T-helper 17 cell (primary cell): ENCODE results near the gene ST3GAL3. TPM values are rescaled to one million over a fixed set of nuclear protein-coding genes. Genes with fewer than 3 reads are reported as not detected.

ENCODE experiments used
- ATAC-seq: fragments of 150-1000 bp; cut with Tn5 transposase; 2 replicates; pipeline ENCODE4 v1.10.0; 2021; ENCODE audit warnings: mild to moderate bottlenecking, moderate library complexity
- DNase-seq, 3 donors: peaks; one replicate each; pipeline versions ENCODE4 v3.0.0 to v3.0.0-alpha.2; 2020 to 2021
- H3K9me3 ChIP-seq: one replicate; pipeline ENCODE4 v1.7.0; 2013; ENCODE audit warnings: low read length, mild to moderate bottlenecking; ENCODE audit not compliant: control insufficient read depth, poor library complexity, severe bottlenecking
- H3K27ac Mint-ChIP-seq: one replicate; pipeline ENCODE4 v1.8.0; 2022; ENCODE audit warnings: mild to moderate bottlenecking, moderate library complexity, mixed read lengths
- H3K27me3 Mint-ChIP-seq: one replicate; pipeline ENCODE4 v1.8.0; 2022; ENCODE audit warnings: mixed read lengths
- H3K36me3 Mint-ChIP-seq: one replicate; pipeline ENCODE4 v1.8.0; 2022; ENCODE audit warnings: low read depth, mixed read lengths
- H3K4me1 Mint-ChIP-seq: one replicate; pipeline ENCODE4 v1.8.0; 2022; ENCODE audit warnings: mild to moderate bottlenecking, mixed read lengths
- H3K4me3 Mint-ChIP-seq: one replicate; pipeline ENCODE4 v1.8.0; 2022; ENCODE audit warnings: mild to moderate bottlenecking, moderate library complexity, mixed read lengths
- total RNA-seq, 4 donors: library from RNA in 2 of 4; stranded (reverse) in 2 of 4; gene quantifications; one replicate each; pipeline ENCODE4 v1.2.3 and lab custom pipeline; 2022 to 2026

The ST3GAL3 gene
- total RNA-seq, 2 donors from 2014 or later = 19.8 to 24.9 TPM

DNA sequence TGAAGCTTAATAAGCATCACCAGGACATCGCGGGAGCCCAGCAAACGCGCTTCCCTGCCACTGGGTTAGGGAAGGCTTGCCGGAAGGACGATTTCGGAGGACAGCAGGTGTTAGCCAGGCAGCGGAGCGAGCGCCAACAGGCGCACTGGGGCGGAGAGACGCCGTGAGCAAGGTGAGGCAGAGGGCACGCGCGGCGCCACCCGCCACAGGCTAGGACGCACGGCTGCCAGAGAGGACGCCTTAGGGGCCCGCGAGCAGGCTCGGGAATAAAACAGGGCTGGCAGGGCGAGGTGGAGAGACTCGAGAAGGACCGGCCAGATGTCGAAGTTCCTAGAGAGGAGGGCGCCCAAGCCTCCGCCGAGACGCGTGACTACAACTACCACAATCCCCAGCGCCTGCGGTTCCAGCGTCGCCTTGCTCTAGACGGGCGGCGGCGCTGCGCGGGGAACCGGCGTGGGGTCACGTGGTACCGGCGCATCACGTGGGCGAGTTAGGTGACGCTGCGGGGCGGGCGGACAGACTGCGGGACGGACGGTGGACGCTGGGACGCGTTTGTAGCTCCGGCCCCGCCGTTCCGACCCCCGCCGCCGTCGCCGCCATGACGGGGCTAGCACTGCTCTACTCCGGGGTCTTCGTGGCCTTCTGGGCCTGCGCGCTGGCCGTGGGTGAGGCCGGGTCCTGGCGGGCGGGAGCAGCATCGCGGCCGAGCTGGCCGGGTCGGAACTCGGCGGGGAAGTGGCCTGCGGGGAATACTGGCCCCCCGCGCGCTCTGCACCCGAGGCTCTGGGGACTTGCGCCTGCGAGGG lies 267.3 kb downstream of the ST3GAL3 start, which contains the start of gene ATP6V0B:
TSS of gene ATP6V0B (plus strand) at position 518 of the 806 bp plus-strand sequence. CDS start at position 599, 81 bp downstream.
- Mint-ChIP-seq H3K27ac (peak within 1 kb of the TSS; percentile 95), H3K4me1 (peaks cover 55% of the 10 kb centered on the region), H3K36me3 (peaks cover 18% of the 10 kb centered on the region), H3K27me3 (no peaks in the 10 kb centered on the region), H3K4me3 (peak within 1 kb of the TSS; percentile 95)
- DNase-seq = peak; percentile 87 to 93 (median 89)
- no peaks in the 10 kb centered on the region for H3K9me3 ChIP-seq
- peak; percentile 81 for ATAC-seq

- H3K36me3 Mint-ChIP-seq = peaks cover 18% of the 10 kb centered on the region
- H3K9me3 ChIP-seq = no peaks in the 10 kb centered on the region
- H3K27ac Mint-ChIP-seq = peak overlapping the region; percentile 95
- peak in 1 of 3 donors; percentile 31 for DNase-seq
- H3K4me1 Mint-ChIP-seq = peaks cover 52% of the 10 kb centered on the region
- no peaks in the 10 kb centered on the region for H3K27me3 Mint-ChIP-seq
- H3K4me3 Mint-ChIP-seq = peak overlapping the region; percentile 95
- peak; percentile 23 for ATAC-seq
These were observed 268.1 kb downstream of the ST3GAL3 start for GRCh38 chr1:43975249-43975961.

GRCh38 chr1:43976045-43976444 lies 268.7 kb downstream of the ST3GAL3 start:
- DNase-seq (no peak), ATAC-seq (no peak)
- H3K4me1 Mint-ChIP-seq = peaks cover 52% of the 10 kb centered on the region
- peak overlapping the region; percentile 95 for H3K4me3 Mint-ChIP-seq
- peaks cover 18% of the 10 kb centered on the region for H3K36me3 Mint-ChIP-seq
- H3K27ac Mint-ChIP-seq = peak overlapping the region; percentile 95
- no peaks in the 10 kb centered on the region for H3K27me3 Mint-ChIP-seq
- no peaks in the 10 kb centered on the region for H3K9me3 ChIP-seq

DNA sequence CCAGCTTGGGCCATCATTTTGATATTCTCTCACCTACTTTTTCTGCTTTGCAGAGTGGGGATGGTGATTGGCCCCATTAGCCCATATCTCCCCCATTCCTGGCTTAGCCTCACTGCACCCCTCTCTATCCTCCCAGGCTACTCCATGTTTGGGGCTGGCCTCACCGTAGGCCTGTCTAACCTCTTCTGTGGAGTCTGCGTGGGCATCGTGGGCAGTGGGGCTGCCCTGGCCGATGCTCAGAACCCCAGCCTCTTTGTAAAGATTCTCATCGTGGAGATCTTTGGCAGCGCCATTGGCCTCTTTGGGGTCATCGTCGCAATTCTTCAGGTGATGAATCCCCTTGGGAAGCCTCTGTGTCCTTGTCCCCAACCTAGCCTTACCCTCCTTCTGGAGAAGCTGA lies 269.6 kb downstream of the ST3GAL3 start:
- peak overlapping the region; percentile 95 for H3K27ac Mint-ChIP-seq
- no peaks in the 10 kb centered on the region for H3K27me3 Mint-ChIP-seq
- ATAC-seq (no peak), DNase-seq (no peak)
- peak overlapping the region; percentile 95 for H3K4me3 Mint-ChIP-seq
- H3K4me1 Mint-ChIP-seq = peaks cover 50% of the 10 kb centered on the region
- peaks cover 18% of the 10 kb centered on the region for H3K36me3 Mint-ChIP-seq
- no peaks in the 10 kb centered on the region for H3K9me3 ChIP-seq

DNA sequence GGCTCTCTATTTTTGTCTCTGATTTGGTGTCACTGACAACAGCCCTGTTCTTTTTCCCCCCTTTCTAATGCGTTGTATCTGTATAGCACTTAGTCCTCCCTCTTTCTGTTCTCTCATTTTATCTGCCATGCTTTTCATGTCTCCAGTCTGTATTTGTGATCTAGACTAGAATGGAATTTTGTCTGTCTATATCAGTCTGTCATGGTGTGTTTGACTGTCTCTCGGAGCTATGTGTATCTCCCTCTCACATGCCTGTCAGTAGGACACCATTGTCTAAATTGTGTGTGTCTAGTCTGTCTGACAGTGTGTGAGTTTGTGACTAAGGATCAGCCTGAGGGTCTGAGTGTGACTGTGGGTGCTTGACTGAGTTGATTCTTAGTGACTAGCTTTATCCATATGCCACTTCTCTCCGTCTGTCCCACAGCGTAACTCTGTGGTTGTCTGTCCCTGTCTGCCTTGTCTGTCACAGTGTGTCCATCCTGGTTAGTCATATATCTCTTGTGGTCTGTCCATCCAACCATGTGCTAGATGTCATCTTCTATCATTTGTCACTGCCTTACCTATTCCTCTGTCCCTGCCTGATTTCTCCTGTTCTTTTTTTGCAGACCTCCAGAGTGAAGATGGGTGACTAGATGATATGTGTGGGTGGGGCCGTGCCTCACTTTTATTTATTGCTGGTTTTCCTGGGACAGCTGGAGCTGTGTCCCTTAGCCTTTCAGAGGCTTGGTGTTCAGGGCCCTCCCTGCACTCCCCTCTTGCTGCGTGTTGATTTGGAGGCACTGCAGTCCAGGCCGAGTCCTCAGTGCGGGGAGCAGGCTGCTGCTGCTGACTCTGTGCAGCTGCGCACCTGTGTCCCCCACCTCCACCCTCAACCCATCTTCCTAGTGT lies 270.3 kb downstream of the ST3GAL3 start:
- peak overlapping the region; percentile 95 for H3K27ac Mint-ChIP-seq
- ATAC-seq = no peak

DNA sequence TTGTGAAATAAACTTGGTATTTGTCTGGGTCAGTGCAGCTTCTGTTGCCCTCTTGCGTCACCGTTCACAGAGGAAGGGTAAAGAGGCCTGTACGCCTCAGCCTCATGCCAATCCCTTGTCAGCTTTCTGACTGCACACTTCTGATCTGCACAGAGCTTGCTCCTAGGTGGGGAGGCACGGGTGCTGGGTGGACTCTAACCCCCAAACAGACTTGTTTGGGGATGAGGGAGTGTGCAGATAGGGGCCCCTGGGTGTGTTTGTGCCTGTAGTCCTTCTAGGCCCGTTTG lies 270.9 kb downstream of the ST3GAL3 start:
- H3K9me3 ChIP-seq = no peaks in the 10 kb centered on the region
- DNase-seq = no peak
- Mint-ChIP-seq H3K27me3 (no peaks in the 10 kb centered on the region), H3K36me3 (peaks cover 21% of the 10 kb centered on the region), H3K4me3 (peak overlapping the region; percentile 95), H3K27ac (peak overlapping the region; percentile 95), H3K4me1 (peaks cover 60% of the 10 kb centered on the region)
- no peak for ATAC-seq

More for the DNA sequence above, 270.3 kb downstream of the ST3GAL3 start:
- peaks cover 20% of the 10 kb centered on the region for H3K36me3 Mint-ChIP-seq
- no peaks in the 10 kb centered on the region for H3K9me3 ChIP-seq
- no peak for DNase-seq
- peaks cover 54% of the 10 kb centered on the region for H3K4me1 Mint-ChIP-seq
- peak overlapping the region; percentile 95 for H3K4me3 Mint-ChIP-seq
- H3K27me3 Mint-ChIP-seq = no peaks in the 10 kb centered on the region

DNA sequence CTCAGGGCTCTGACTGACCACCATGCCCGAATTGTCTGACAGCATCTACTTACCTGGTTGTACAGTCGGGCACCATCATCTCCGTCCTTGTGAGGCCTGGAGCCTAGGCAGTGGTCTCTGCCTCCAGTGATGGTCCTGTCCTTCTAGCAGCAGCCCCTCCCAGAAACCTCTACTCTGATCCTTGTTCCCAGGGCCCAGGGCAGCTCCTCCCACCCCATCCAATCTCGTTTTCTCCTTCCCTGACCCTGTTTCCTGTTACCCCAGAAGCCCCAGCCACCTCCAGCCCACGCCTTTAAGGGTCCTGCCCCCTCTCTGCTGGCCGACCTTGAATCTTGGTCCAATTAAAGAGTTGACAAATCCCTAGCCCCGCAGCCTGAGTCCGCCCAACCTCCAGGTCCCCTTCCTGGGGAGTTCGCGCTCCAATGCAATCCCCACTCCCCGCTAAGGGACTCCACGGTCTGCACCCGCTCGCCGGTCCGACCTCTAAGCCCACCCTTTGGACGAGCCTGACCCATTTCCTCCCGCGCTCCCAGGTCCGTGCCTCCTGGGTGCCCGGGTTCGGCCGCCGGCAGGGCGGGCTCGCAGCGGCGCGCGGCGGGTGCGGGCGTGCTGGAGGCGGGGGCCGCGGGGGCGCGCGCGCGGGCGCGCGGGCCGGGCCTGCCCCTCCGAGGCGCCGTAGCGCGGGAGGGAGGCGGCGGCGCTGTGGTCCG lies 271.4 kb downstream of the ST3GAL3 start, which contains the start of gene B4GALT2:
TSS of gene B4GALT2 (plus strand) at position 660 of the 710 bp plus-strand sequence. CDS start 1,951 bp downstream, outside the sequence.
- no peak for ATAC-seq

GRCh38 chr1:43979261-43979527 lies 271.9 kb downstream of the ST3GAL3 start:
- no peak for ATAC-seq
- no peak overlapping the region for H3K27ac Mint-ChIP-seq
- no peak overlapping the region for H3K4me3 Mint-ChIP-seq
- peaks cover 59% of the 10 kb centered on the region for H3K4me1 Mint-ChIP-seq
- H3K36me3 Mint-ChIP-seq = peaks cover 19% of the 10 kb centered on the region
- DNase-seq = no peak
- no peaks in the 10 kb centered on the region for H3K9me3 ChIP-seq
- no peaks in the 10 kb centered on the region for H3K27me3 Mint-ChIP-seq

More for the DNA sequence above, 271.4 kb downstream of the ST3GAL3 start, which contains the start of gene B4GALT2:
- H3K9me3 ChIP-seq = no peaks in the 10 kb centered on the region
- Mint-ChIP-seq H3K4me1 (peaks cover 62% of the 10 kb centered on the region), H3K4me3 (peak within 1 kb of the TSS; percentile 95), H3K27ac (peak within 1 kb of the TSS; percentile 95), H3K27me3 (no peaks in the 10 kb centered on the region), H3K36me3 (peaks cover 21% of the 10 kb centered on the region)
- DNase-seq = peak; percentile 26 to 47 (median 34)

DNA sequence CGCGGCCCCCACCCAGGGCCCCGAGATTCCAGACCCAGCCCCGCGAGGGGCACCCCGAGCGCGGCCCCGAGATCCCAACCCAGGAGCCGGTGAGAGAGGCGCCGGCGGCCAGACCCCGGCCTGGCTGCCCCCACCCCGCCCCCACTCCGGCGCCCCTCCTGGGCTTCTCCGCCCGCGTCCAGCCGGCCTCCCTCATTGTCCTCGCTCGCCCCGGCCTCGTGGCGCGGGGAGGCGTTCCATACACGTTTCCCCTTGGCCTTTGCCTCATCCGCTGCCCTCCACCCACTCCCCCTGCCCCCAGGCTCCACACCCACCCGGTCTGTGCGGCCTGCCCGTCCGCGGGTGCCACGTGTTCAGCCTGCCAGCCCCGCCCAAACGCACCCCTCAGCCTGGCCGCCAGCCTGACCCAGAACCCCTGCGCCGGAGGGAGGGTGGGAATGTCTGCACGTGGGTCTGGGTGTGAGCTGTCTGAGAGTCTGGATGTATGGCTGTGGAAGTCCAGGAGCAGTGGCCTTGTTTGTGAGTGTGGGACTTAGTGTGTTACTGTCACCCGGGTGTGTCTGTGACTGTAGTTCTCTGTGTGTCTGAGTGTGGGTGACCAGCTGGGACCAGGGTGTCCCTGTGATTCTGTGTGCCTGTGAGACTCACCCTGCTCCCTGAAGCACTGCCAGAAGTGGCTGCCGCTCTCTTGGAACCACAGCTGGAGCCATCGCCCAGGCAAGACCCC lies 272.4 kb downstream of the ST3GAL3 start:
- H3K4me3 Mint-ChIP-seq = peak overlapping the region; percentile 95
- H3K9me3 ChIP-seq = no peaks in the 10 kb centered on the region
- peaks cover 17% of the 10 kb centered on the region for H3K36me3 Mint-ChIP-seq
- H3K27me3 Mint-ChIP-seq = no peaks in the 10 kb centered on the region
- H3K4me1 Mint-ChIP-seq = peaks cover 59% of the 10 kb centered on the region
- ATAC-seq (no peak), DNase-seq (no peak)
- H3K27ac Mint-ChIP-seq = no peak overlapping the region

DNA sequence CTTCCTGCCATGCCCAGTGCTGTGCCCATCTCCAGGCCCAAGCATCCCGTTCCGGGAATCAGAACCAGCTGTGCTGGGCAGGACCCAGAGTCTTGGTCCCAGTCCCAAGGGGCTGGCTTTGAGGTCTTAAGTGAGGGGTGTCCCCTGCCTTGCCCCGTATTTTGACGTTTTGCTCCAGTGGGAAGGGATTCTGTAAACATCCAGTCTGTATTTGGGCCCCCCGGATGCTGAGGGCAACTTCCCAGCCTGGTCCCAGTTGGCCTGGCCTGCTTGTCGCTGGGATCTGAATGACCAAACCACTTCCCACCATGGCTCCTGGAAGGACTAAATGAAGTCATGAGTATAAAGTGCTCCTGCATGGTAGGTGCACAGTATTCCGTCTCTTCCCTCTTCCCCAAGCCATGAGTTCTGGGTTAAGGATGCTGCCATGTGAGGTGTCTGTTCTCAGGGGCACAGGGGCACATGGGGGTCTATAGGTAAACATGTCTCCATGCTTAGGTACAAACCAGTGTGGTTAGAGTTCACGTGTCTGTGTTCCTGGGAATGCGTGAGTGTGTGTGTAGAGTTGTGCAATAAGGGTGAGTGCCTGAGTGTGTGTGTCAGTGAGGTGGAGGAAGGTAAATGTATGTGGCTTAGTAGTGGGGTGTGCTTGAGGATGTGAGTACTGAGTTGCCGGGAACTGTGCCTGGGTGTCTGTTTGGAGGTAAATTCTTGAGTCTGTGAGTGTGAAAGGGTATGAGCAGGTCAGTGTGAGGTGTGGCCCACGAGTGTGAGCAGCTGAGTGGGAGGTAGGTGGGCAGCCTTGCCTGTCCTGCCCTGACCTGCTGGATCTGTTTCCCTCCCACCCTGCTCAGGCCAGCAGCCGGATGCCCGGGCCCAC lies 273.2 kb downstream of the ST3GAL3 start:
- H3K4me1 Mint-ChIP-seq = peaks cover 59% of the 10 kb centered on the region
- H3K36me3 Mint-ChIP-seq = peaks cover 17% of the 10 kb centered on the region
- H3K4me3 Mint-ChIP-seq = peak overlapping the region; percentile 95
- H3K27me3 Mint-ChIP-seq = no peaks in the 10 kb centered on the region
- no peak overlapping the region for H3K27ac Mint-ChIP-seq
- no peak for ATAC-seq
- no peak for DNase-seq
- H3K9me3 ChIP-seq = no peaks in the 10 kb centered on the region
